HL-60/S4 (cell line): Measurements from ENCODE around the gene IL26.

ENCODE experiments used
- in situ Hi-C: fragments of 300-500 bp; cut with MboI; formaldehyde crosslinking; loops from 2 replicates; pipeline ENCODE4 v1.14.3; 2022; ENCODE audit warnings: low sequenced_read_pairs

Gene IL26, protein sequence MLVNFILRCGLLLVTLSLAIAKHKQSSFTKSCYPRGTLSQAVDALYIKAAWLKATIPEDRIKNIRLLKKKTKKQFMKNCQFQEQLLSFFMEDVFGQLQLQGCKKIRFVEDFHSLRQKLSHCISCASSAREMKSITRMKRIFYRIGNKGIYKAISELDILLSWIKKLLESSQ

DNA sequence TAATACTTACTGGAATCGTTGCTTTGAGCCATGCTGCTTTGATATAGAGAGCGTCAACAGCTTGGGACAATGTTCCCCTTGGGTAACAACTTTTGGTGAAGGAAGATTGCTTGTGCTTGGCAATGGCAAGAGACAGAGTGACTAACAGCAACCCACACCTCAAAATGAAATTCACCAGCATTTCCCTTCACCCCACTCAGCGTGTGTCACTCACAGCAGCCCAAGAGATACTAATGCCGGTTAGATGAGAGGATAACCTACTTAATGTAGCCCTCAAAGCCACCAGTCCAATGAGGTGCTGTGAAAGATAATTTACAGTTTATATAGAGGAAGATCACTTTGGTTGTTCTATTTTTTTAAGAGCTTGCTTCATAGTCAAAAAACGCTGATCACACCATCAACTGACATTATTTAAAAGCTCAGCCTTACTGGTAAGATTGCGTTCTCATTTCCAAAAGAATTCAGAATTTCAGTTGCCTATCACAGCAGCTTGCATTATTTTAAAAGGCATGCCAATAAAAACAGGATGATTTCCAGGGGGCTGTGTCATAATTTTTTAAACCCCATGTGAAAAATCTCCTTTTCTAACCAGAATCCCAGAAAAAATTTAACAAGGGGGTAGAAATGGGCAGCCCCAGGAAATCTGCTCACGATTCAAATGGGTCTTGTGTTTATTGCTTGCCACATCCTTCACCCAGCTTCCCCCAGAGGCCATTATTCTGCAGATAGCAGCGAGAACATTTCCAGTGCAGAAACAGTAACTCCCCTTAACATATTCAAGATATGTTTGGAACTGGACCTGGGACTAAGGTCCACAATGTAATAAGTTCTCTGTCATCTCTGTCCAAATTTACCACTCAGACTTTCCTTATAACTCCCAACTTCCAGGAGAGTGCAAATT lies at the start of gene IL26:
Gene IL26 (minus strand): TSS at position 235 of the 901 bp plus-strand sequence. CDS start 54 bp downstream, at position 181.
- in situ Hi-C loops, result no loop called here

DNA sequence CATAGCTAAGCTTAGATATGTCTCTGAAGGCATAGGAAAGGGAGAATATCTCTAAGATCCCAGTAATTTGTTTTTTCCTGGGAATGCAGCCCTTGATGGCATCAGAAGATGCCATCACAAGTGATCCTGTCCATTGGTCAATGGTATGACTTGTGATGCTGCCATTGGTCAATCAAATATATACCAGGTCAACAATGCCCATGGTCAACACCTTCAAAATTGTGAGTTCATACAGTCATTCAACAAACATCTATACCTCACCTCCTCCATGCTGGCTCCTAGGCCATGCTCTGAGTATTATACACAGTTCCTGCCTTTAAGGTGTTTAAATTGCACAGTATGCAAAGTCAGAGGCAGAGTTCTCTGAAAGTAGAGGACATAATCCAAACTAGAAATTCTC lies 47.1 kb upstream of the IL26 start:
- in situ Hi-C loops, result no loop called here

- in situ Hi-C loops, result no loop called here
Observed at GRCh38 chr12:68271346-68271745, 45.7 kb upstream of the IL26 start.

DNA sequence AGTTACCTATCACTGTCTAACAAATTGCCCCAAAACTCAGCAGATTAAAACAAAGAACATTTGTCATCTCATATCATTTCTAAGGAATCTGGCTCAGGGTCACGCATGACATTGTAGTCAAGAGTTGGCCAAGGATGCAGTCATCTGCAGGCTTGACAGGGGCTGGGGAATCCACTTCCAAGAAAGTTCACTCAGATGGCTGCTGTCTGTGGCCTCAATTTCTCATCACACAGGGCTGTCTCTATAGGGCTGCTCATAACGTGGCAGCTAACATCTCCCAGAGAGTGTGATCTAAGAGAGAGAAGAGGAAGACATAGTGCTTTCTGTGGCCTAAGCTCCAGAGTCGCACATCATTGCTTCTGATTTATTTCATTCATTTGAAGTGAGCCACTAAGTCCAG lies 44.7 kb upstream of the IL26 start:
- in situ Hi-C loops, result no loop called here

DNA sequence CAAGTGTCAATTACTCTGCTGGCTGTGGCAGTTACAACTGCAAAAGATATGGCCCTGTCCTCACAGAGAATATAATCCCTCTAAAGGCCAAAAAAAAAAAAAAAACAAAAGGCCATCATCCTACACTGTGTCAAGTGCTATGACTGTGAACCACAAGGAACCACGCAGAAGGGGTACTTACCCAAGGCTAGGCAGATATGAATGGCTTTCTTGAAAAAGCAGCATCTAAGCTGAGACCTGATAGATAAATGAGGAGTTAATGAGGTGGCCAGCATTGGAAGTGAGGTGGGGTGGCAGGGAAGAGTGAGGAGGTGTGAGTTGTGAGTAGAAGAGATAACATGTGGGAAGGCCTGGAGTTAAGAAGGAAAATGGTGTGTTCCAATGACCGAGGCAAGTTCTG lies 44.2 kb upstream of the IL26 start:
- in situ Hi-C loops, result no loop called here

- in situ Hi-C loops, result no loop called here
Observed at GRCh38 chr12:68268967-68269366, 43.4 kb upstream of the IL26 start.

- in situ Hi-C loops, result no loop called here
Observed at GRCh38 chr12:68267892-68268396, 42.3 kb upstream of the IL26 start.

GRCh38 chr12:68264857-68265256 lies 39.2 kb upstream of the IL26 start:
- in situ Hi-C loops, result no loop called here

DNA sequence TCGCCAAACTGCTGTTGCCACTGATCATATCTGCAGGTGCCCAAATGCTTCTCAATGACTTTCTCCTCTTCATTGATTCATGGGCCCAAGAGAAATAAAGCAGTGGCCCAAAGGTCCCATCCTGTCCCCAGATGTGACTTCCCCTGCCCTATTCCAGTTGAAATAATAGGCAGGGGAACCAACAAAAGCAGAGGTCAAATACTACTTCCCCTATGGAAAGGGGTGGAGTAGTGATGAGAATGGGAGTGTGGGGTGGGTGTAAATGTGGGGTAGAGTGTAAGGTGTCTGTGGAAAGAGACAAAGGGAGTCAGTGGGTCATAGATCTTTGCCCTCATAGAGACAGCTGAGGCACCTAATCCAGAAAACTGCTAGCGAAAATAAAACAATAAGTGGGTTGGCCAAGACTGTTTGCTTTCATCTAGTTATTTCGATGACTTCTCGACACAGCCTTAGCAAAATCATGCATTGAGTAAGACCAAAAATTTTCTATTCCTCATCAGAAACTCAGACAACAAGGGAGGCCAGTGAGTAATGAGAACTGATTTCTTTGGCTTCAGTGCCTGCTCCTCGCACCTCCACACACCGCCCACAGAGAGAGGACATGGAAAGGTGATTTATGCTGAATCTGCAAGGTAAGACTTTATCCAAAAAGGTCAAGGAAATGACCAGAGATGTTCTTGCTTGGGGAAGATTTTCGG lies 38.7 kb upstream of the IL26 start:
- in situ Hi-C loops, result no loop called here

DNA sequence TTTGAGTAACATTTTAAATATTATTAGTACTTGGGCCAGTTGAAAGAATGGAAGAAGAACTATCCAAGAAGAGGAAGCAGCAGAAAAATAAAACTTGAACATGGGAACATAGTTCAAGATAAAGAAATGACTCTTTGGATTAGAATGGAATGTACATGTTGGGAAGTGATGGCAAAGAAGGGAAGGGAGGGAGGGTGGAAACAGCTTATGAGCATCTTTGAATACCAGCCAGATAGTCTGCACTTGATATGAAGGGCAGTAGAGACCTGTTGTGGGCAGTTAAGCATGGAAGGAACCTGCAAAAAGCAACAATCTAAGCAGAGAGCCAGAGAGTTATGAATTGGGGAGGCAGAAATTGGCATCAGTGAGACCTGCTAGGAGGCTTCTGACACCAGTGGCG lies 37.8 kb upstream of the IL26 start:
- in situ Hi-C loops, result no loop called here

DNA sequence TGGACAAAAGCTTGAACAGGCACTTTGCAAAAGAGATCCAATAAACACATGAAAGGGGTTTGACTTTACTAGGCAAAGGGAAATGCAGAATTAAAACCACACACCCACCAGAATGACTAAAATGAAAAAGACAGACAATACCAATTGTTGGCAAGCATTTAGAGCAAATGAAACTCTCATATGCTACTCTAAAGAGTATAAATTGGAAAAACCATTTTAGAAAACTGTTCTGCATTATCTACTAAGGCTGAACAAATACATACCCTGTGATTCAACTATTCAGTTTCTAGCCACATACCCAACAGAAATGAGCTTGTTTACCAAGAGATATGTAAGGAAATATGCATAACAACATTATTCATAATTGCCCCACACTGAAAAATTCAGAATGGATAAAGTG lies 36.3 kb upstream of the IL26 start:
- in situ Hi-C loops, result no loop called here

GRCh38 chr12:68260153-68260552 lies 34.5 kb upstream of the IL26 start:
- in situ Hi-C loops, result no loop called here

DNA sequence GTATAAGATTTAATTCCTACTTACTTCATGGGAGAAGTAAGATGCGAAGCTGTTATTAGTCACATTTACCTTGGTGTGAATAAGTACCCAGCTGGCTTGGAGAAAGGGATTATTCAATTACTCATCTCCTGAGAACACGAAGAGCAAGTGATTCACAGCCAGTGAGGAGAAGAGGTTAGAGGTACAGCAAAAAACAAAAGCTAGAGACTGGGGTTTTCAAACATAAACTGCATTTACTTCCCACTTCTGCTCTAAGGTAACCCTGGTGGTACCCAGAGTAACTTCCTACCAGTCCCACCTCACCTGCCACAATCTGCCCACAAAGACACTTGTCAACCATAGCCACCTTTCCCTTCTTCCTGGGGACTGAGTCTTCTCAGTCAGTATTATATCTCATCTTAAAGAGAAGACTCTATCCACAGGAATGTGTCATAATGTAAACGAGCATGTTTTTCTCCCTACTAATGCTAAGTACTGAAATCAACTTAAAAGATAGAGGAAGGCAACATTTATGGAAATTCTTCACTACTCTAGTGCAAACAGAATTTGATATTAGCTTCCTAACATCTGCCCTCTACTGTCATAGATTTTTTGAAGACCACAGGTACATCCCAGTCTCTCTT lies 33.8 kb upstream of the IL26 start:
- in situ Hi-C loops, result no loop called here

GRCh38 chr12:68253504-68253903 lies 27.9 kb upstream of the IL26 start, which contains the start of gene IL22:
Gene IL22, minus strand, starts transcription at chr12:68253604. Its CDS starts 156 bp downstream, at chr12:68253448.
- in situ Hi-C loops, result no loop called here

DNA sequence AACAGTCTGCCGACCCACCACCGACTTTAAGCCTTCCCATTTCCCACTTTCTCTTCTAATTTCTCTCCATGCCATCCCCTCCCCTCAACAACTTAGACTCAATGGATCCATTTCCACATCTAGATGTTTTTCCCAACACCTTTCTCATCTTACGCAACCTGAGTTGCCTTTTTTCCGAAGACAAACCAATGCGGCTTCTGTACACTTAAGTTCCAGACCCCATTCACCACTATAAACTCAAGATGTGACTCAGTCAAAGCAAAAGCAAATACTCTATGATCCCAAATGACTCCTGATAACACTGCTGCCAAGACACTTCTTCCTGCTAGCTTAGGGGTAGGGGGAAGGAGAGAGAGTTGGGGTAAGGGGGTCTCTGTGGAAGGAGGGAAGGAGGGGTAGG lies 26.5 kb upstream of the IL26 start:
- in situ Hi-C loops, result no loop called here

DNA sequence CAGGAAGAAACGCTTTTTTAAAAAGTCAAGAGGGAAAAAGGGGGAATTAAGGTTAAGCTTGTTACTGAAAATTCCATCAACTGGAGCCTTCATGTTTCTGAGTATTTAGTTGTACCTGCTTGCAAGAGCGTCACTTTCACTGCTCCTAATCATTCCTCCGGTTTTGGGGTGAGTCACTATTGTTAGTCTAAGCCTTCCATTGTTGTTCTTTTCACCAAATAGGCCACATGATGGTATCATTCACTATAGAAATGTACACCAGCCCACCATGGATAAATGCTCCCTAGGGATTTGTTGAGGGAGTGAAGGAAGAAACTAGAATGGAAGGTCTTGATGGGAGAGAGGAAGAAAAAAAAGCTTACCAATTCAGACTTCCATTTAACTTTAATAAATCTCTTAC lies 24.8 kb upstream of the IL26 start:
- in situ Hi-C loops, result no loop called here

DNA sequence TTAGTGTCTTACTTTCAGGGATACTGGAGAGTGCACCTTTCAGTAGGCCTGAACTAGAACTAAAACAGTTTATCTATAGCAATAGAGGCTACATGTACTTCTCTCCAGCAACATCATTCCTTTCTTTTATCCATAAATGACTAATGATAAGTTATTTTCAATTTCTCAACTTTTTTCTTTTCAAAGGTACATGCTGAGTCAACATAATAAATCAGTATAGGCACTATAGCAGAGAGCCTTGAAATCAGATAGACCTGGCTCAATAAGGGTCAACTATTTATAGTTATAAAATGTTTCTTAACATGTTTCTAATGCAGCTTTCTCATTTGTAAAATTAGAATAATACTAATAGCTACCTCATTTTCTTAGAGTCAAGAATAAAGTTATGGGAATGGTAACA lies 22.2 kb upstream of the IL26 start:
- in situ Hi-C loops, result no loop called here

GRCh38 chr12:68246350-68246749 lies 20.7 kb upstream of the IL26 start:
- in situ Hi-C loops, result no loop called here

DNA sequence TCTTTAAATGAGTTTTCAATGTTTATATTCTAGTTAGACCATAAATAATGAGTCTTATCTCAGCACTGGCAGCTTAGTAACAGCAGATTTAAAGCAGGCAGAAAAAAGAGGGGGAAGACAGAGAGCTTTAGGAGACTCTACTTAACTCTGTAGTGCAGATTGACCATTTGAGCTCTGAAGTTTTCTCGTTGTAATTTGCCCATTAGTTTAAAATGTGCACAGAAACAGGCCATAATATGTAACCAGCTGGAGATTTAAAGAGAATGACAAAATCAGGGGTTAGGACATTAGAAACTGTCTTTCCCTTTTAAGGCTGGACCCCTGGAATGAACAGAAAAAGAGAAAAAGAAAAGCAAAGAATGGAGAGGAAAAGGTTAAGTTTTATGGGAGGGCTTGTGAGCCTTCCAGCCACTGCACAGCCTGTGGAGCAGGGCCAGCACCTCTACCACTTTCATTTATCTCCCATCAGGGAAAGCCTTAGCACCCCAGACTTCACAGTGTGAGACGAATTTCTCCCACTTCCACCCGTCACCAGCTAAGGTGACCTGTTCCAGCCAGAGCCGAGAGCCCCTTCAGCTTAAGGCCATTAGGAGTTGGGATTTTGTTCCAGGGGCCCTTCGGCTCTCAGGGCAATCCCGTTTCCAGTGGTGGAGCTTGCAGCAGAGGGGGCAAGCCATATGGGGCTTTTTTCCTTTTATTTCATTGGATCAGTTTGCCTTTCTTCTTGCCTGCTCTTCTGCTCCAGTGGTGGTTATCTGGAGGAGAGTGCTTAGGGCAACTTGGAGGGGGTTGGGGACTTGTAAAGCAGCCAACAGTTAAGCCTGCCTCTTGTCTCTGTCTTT lies 19.8 kb upstream of the IL26 start:
- in situ Hi-C loops, result no loop called here

DNA sequence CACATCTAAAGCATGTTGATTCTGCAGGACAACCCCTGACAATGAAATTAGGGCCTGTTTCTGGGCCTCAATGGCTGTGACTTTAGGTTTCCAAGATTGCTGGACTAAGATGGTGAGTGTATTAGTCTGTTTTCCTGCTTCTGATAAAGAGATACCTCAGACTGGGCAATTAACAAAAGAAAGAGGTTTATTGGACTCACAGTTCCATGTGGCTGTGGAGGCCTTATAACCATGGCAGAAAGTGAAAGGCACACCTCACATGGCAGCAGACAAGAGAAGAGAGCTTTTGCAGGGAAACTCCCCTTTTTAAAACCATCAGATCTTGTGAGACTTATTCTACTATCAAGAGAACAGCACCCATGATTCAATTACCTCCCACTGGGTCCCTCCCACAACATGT lies 17.2 kb upstream of the IL26 start:
- in situ Hi-C loops, result no loop called here
